Stimulated activated CD4-positive, alpha-beta T cell treated with anti-CD3 and anti-CD28 coated beads, Interleukin-1b, Interleukin-23, amount 100 ng/mL, for 24 hours (primary cell): Measurements from ENCODE around the gene GRIK3.

Experiments
- DNase-seq, 4 experiments: peaks; one replicate each; pipeline ENCODE4 v3.0.0-alpha.2; 2020; ENCODE audit warnings: low read depth in 4 of 4, low spot score in 1 of 4

The GRIK3 gene

GRCh38 chr1:36981771-36982622, 52.3 kb downstream of the GRIK3 start:
- no peak for DNase-seq

GRCh38 chr1:36981126-36981525, 53.2 kb downstream of the GRIK3 start:
- DNase-seq, result no peak

- no peak for DNase-seq
Observed at GRCh38 chr1:36977731-36978406, 56.4 kb downstream of the GRIK3 start.

- DNase-seq, result no peak
Observed at GRCh38 chr1:36975642-36976041, 58.7 kb downstream of the GRIK3 start.

- DNase-seq, result no peak
Observed at GRCh38 chr1:36973056-36973455, 61.3 kb downstream of the GRIK3 start.

GRCh38 chr1:36971852-36972618, 62.3 kb downstream of the GRIK3 start:
- no peak for DNase-seq

- no peak for DNase-seq
Observed at GRCh38 chr1:36968730-36969129, 65.6 kb downstream of the GRIK3 start.

- DNase-seq, result no peak
Observed at GRCh38 chr1:36966242-36966641, 68.1 kb downstream of the GRIK3 start.

- DNase-seq, result no peak
Observed at GRCh38 chr1:36965275-36966159, 68.8 kb downstream of the GRIK3 start.

- DNase-seq, result no peak
Observed at GRCh38 chr1:36964830-36965229, 69.5 kb downstream of the GRIK3 start.

GRCh38 chr1:36963006-36963405, 71.3 kb downstream of the GRIK3 start:
- no peak for DNase-seq

GRCh38 chr1:36961062-36961615, 73.2 kb downstream of the GRIK3 start:
- DNase-seq, result no peak

GRCh38 chr1:36956570-36956969, 77.7 kb downstream of the GRIK3 start:
- DNase-seq, result no peak

- no peak for DNase-seq
Observed at GRCh38 chr1:36955016-36955415, 79.3 kb downstream of the GRIK3 start.

GRCh38 chr1:36953061-36953460, 81.3 kb downstream of the GRIK3 start:
- DNase-seq, result no peak

GRCh38 chr1:36951761-36952160, 82.6 kb downstream of the GRIK3 start:
- DNase-seq, result no peak

GRCh38 chr1:36951292-36951750, 83.0 kb downstream of the GRIK3 start:
- no peak for DNase-seq

- no peak for DNase-seq
Observed at GRCh38 chr1:36950604-36951291, 83.6 kb downstream of the GRIK3 start.

GRCh38 chr1:36948606-36949005, 85.7 kb downstream of the GRIK3 start:
- no peak for DNase-seq

GRCh38 chr1:36948147-36948546, 86.2 kb downstream of the GRIK3 start:
- no peak for DNase-seq
